C4-2B (cell line): ENCODE measurements around the gene PARVA.

Experiments used
- ZFX ChIP-seq: fragments of 450-650 bp; IDR thresholded peaks from 2 replicates; pipeline ENCODE4 v1.6.1; 2017
- TF ChIP-seq, protein P1 (sequence below): fragments of 450-650 bp; conservative IDR thresholded peaks from 2 replicates; pipeline ENCODE4 v1.5.1; 2017; ENCODE audit warnings: mild to moderate bottlenecking

DNA sequence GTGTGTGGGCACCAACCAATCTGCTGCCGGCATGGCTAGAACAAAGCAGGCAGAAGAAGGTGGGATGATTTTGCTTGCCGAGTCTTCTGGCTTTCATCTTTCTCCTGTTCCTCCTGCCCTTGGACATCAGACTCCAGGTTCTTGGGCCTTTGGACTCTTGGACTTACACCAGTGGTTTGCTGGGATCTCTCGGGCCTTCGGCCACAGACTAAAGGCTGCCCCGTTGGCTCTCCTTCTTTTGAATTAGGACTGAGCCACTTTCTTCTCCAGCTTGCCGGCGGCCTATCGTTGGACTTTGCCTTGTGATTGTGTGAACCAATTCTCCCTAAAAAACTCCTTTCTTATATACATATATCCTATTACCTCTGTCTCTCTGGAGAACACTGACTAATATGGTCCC, 168.8 kb downstream of the PARVA start:
- TF ChIP-seq, protein P1, sequence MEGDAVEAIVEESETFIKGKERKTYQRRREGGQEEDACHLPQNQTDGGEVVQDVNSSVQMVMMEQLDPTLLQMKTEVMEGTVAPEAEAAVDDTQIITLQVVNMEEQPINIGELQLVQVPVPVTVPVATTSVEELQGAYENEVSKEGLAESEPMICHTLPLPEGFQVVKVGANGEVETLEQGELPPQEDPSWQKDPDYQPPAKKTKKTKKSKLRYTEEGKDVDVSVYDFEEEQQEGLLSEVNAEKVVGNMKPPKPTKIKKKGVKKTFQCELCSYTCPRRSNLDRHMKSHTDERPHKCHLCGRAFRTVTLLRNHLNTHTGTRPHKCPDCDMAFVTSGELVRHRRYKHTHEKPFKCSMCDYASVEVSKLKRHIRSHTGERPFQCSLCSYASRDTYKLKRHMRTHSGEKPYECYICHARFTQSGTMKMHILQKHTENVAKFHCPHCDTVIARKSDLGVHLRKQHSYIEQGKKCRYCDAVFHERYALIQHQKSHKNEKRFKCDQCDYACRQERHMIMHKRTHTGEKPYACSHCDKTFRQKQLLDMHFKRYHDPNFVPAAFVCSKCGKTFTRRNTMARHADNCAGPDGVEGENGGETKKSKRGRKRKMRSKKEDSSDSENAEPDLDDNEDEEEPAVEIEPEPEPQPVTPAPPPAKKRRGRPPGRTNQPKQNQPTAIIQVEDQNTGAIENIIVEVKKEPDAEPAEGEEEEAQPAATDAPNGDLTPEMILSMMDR, result no peak
- TF ChIP-seq ZFX, result no peak
